PC-9 (cell line): ENCODE measurements around the gene BOC. TPM values are rescaled to one million over a fixed set of nuclear protein-coding genes. Genes with fewer than 3 reads are reported as not detected.

Source experiments
- BruUV-seq: library from RNA; stranded (reverse); fragments of 400-500 nt; replicated peaks from 2 replicates; lab custom pipeline; 2021; lab: Mats Ljungman, UMichigan
- CTCF ChIA-PET: fragments of 300-600 bp; sonication (Branson Sonifier 250); formaldehyde crosslinking; loops from one replicate; lab custom pipeline; 2022; ENCODE audit warnings: antibody characterized with exemption; lab: Charles Lee
- POLR2A ChIA-PET: fragments of 300-600 bp; sonication (Branson Sonifier 250); formaldehyde crosslinking; loops from one replicate; lab custom pipeline; 2022; ENCODE audit warnings: antibody characterized with exemption; ENCODE audit not compliant: unreplicated experiment; lab: Charles Lee
- DNase-seq, 2 experiments: peaks; one replicate each; pipeline versions ENCODE4 v3.0.0 to v3.0.0-alpha.2; 2015 to 2022; ENCODE audit warnings: mixed read lengths in 1 of 2
- H2AFZ ChIP-seq: fragments of 200-600 bp; sonication (generic); 2 replicates; pipeline ENCODE4 v1.8.1; 2017; ENCODE audit warnings: antibody characterized with exemption
- H3F3A ChIP-seq: fragments of 200-600 bp; sonication (generic); 2 replicates; pipeline ENCODE4 v1.8.1; 2017; ENCODE audit warnings: antibody characterized with exemption, mild to moderate bottlenecking, low read depth; ENCODE audit not compliant: insufficient read depth
- H3K27ac ChIP-seq: fragments of 200-600 bp; sonication (generic); 2 replicates; pipeline ENCODE4 v1.6.1; 2016; ENCODE audit warnings: mixed run types
- H3K27me3 ChIP-seq: fragments of 200-600 bp; sonication (generic); 2 replicates; pipeline ENCODE4 v1.6.1; 2016; ENCODE audit warnings: low read depth, mixed run types; ENCODE audit not compliant: insufficient read depth
- H3K36me3 ChIP-seq: fragments of 200-600 bp; sonication (generic); 2 replicates; pipeline ENCODE4 v1.6.1; 2016; ENCODE audit warnings: low read depth, mixed run types
- H3K4me1 ChIP-seq: fragments of 200-600 bp; sonication (generic); replicated peaks from 2 replicates; pipeline ENCODE4 v1.6.1; 2016; ENCODE audit warnings: mixed run types; ENCODE audit not compliant: insufficient read depth
- H3K4me2 ChIP-seq: fragments of 200-600 bp; sonication (generic); 2 replicates; pipeline ENCODE4 v1.6.1; 2017; ENCODE audit warnings: mixed run types
- H3K4me3 ChIP-seq: fragments of 200-600 bp; sonication (generic); 2 replicates; pipeline ENCODE4 v1.6.1; 2016; ENCODE audit warnings: mixed run types
- H3K79me2 ChIP-seq: fragments of 200-600 bp; sonication (generic); 2 replicates; pipeline ENCODE4 v1.6.1; 2017; ENCODE audit warnings: low read depth, mixed run types
- H3K9me2 ChIP-seq: fragments of 200-600 bp; sonication (generic); 2 replicates; pipeline ENCODE4 v1.8.1; 2017; ENCODE audit warnings: mild to moderate bottlenecking; ENCODE audit not compliant: insufficient read depth
- H3K9me3 ChIP-seq: fragments of 200-600 bp; sonication (generic); 2 replicates; pipeline ENCODE4 v1.8.1; 2016; ENCODE audit warnings: low read depth; ENCODE audit not compliant: insufficient read depth
- H4K20me1 ChIP-seq: fragments of 200-600 bp; sonication (generic); 2 replicates; pipeline ENCODE4 v1.8.1; 2017; ENCODE audit not compliant: insufficient read depth
- CTCF ChIP-seq: fragments of 200-600 bp; sonication (generic); conservative IDR thresholded peaks from 2 replicates; pipeline ENCODE4 v1.6.1; 2017; ENCODE audit warnings: mixed run types, antibody characterized with exemption, mild to moderate bottlenecking, moderate library complexity
- EZH2 ChIP-seq: fragments of 200-600 bp; sonication (generic); IDR thresholded peaks from 2 replicates; pipeline ENCODE4 v1.8.0; 2017; ENCODE audit warnings: antibody characterized with exemption, low read depth
- intact Hi-C: fragments of 100-400 bp; cut with micrococcal nuclease; formaldehyde crosslinking; loops from one replicate; pipeline ENCODE4 v1.10.0; 2022; ENCODE audit not compliant: unreplicated experiment
- total RNA-seq: library from RNA; stranded (reverse); gene quantifications from 2 replicates; pipeline ENCODE4 v1.2.3, GENCODE V29; 2021

Gene BOC
- total RNA-seq, 1 experiment from 2014 or later, result 3.0 TPM

DNA sequence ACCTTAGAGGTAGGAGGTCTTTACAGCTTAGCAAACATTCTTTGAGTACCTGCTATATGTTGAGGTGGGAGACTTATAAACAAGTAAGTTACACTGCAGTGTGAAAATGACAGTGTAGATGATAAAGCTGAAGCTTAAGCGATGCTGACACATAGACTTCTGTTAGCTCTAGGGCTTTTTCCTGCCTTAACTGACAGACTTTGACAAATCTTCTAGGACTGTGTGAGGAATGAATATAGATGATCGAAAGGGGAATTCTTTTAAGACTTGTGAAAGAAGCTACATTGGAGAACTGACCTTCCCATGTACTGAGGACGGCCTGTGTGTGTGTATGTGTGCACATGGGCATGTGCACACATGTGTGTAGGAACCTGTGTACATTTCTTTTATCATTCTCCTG is 22.7 kb downstream of the BOC start:
- Histone ChIP-seq H4K20me1 (no peaks in the 10 kb centered on the region), H2AFZ (no peak overlapping the region), H3K4me2 (no peak overlapping the region), H3K9me3 (no peaks in the 10 kb centered on the region), H3F3A (no peaks in the 10 kb centered on the region), H3K4me3 (no peak overlapping the region), H3K27ac (no peak overlapping the region), H3K9me2 (no peaks in the 10 kb centered on the region), H3K79me2 (no peaks in the 10 kb centered on the region), H3K27me3 (no peaks in the 10 kb centered on the region), H3K36me3 (no peaks in the 10 kb centered on the region), H3K4me1 (peaks cover 10% of the 10 kb centered on the region)
- no peak for DNase-seq
- CTCF ChIA-PET, result no interaction called here
- POLR2A ChIA-PET, result no interaction called here
- intact Hi-C loops, result loop anchor here (5.0 kb wide), 1 partner anchor 43 kb away; no protein-coding TSS in a partner anchor
- TF ChIP-seq CTCF (no peak), EZH2 (no peak)
- no TSS peak for BruUV-seq

GRCh38 chr3:113234688-113235260 is 23.4 kb downstream of the BOC start:
- H3K4me3 ChIP-seq, result no peak overlapping the region
- DNase-seq, result no peak
- intact Hi-C loops, result loop anchor here (5.0 kb wide), 1 partner anchor 43 kb away; no protein-coding TSS in a partner anchor
- no peaks in the 10 kb centered on the region for H3K9me3 ChIP-seq
- CTCF ChIA-PET, result no interaction called here
- H3K9me2 ChIP-seq, result no peaks in the 10 kb centered on the region
- TF ChIP-seq CTCF (no peak), EZH2 (no peak)
- no peak overlapping the region for H2AFZ ChIP-seq
- no peaks in the 10 kb centered on the region for H4K20me1 ChIP-seq
- no peak overlapping the region for H3K4me2 ChIP-seq
- BruUV-seq, result no TSS peak
- H3K36me3 ChIP-seq, result no peaks in the 10 kb centered on the region
- POLR2A ChIA-PET, result no interaction called here
- 0 out of 2 replicates have a peak, but pooled peaks cover 1% of the 10 kb centered on the region for H3K27me3 ChIP-seq
- H3F3A ChIP-seq, result no peaks in the 10 kb centered on the region
- H3K4me1 ChIP-seq, result peaks cover 10% of the 10 kb centered on the region
- no peak overlapping the region for H3K27ac ChIP-seq
- H3K79me2 ChIP-seq, result no peaks in the 10 kb centered on the region

- Histone ChIP-seq H3F3A (no peaks in the 10 kb centered on the region), H3K4me2 (no peak overlapping the region), H3K4me3 (no peak overlapping the region), H3K27ac (no peak overlapping the region), H3K4me1 (no peaks in the 10 kb centered on the region), H3K27me3 (0 out of 2 replicates have a peak, but pooled peaks cover 4% of the 10 kb centered on the region), H2AFZ (no peak overlapping the region), H3K9me2 (no peaks in the 10 kb centered on the region), H4K20me1 (no peaks in the 10 kb centered on the region), H3K79me2 (no peaks in the 10 kb centered on the region), H3K36me3 (no peaks in the 10 kb centered on the region), H3K9me3 (no peaks in the 10 kb centered on the region)
- DNase-seq, result no peak
- BruUV-seq, result no TSS peak
- ChIA-PET POLR2A (no interaction called here), CTCF (no interaction called here)
- TF ChIP-seq CTCF (no peak), EZH2 (no peak)
- intact Hi-C loops, result no loop called here
Observed at GRCh38 chr3:113238503-113238902, 27.1 kb downstream of the BOC start.
